IPS-18c (cell line): Measurements from ENCODE around the gene BMPR1B.

Source experiments
- H3K4me3 ChIP-seq: 2 replicates; pipeline ENCODE4 v1.7.0; 2013; ENCODE audit warnings: low read depth, mild to moderate bottlenecking, low read length, moderate library complexity; ENCODE audit not compliant: insufficient read depth
- H3K9me3 ChIP-seq: one replicate; pipeline ENCODE4 v1.6.1; 2013; ENCODE audit warnings: mild to moderate bottlenecking, low read length, moderate library complexity; ENCODE audit not compliant: control insufficient read depth, insufficient read depth

BMPR1B gene

DNA sequence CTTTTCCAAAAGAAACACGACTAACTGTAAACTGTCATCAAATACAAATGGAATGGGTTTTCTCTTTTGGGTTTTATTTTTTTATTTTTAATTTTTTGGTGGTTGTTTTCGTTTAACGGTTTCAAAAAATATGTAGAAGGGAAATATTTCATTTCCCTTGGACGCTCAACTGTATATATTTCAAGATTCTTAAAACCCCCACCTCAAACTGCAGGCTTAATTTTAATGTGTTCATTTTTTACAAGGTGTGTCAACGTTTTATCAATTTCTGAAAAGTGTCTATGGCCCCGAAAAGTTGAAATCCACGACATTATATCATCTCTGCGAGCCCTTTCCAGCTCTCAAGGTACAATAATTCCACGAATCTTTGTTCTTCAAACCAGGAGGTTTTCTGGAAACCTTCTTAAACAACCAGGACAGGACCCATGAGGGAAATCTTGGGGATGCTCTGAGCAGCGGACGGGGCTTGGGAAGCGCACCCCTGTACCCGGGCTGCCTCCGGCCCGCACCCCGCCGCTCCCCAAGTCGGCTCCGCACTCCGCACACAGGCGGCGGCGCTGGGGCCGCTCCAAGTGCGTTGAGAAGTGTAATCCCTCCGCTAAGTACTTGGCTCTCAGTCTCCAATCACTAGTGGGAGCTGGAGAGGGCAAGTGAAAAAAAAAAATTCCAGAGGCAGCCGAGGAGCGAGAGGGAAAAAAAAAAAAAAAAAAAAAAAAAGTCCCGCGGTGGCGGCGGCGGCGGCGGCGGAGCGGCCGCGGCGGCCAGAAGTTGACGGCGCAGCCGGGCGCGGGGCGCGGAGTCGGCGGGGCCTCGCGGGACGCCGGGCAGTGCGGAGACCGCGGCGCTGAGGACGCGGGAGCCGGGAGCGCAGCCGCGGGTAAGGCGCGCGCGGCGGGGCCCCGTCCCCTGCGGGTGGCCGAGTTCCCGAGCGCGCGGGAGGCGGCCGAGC, at the start of gene BMPR1B:
Gene BMPR1B, plus strand, starts transcription at position 764 of the 949 bp plus-strand sequence. CDS start 346,470 bp downstream, outside the sequence.
- Histone ChIP-seq H3K4me3 (peak within 1 kb of the TSS; percentile 63), H3K9me3 (no peaks in the 10 kb centered on the region)

DNA sequence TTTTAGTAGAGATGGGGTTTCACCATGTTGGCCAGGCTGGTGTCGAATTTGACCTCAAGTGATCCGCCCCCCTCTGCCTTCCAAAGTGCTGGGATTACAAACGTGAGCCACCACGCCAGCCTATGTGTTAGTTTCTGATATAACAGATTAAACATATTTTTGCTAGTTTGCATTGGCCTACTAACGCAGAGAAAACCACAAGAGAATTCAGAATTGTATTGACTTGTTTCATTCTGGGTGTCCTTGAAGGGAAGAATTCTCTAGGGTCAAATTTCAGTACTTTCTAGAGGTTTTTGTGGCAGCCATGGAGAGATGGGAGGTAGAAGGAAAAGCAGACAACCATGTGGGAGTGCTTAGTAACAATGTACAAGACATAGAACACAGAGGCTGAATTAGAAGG, 46.1 kb upstream of the BMPR1B start:
- Histone ChIP-seq H3K9me3 (no peaks in the 10 kb centered on the region), H3K4me3 (no peak overlapping the region)

GRCh38 chr4:94714365-94715160, 43.2 kb upstream of the BMPR1B start:
- H3K9me3 ChIP-seq, result no peaks in the 10 kb centered on the region
- H3K4me3 ChIP-seq, result no peak overlapping the region

- no peak overlapping the region for H3K4me3 ChIP-seq
- no peaks in the 10 kb centered on the region for H3K9me3 ChIP-seq
Measured at GRCh38 chr4:94715726-94716125, 42.0 kb upstream of the BMPR1B start.

GRCh38 chr4:94721310-94721709, 36.4 kb upstream of the BMPR1B start:
- Histone ChIP-seq H3K9me3 (no peaks in the 10 kb centered on the region), H3K4me3 (no peak overlapping the region)

- no peak overlapping the region for H3K4me3 ChIP-seq
- H3K9me3 ChIP-seq, result no peaks in the 10 kb centered on the region
Measured at GRCh38 chr4:94722270-94722669, 35.5 kb upstream of the BMPR1B start.

DNA sequence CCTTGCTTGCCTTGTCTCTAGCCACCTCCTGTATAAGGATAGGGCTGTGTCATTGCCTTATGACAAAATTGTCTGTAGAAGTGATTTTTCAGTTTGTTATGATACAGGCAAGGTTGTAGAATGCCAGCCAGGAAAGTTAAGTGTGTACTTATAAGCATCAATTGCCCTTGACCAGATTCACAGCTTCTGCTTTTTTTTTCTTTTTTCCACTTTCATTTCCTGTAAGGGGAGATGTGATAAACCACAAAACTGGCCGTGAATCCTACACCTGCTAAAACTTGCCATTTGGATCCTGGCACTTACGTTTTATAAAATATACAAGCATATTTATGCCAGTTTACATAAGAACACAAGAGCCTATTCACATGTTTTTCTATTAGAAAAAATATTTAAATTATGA, 35.0 kb upstream of the BMPR1B start:
- H3K9me3 ChIP-seq, result no peaks in the 10 kb centered on the region
- H3K4me3 ChIP-seq, result no peak overlapping the region

- Histone ChIP-seq H3K4me3 (no peak overlapping the region), H3K9me3 (no peaks in the 10 kb centered on the region)
Measured at GRCh38 chr4:94724016-94724790, 33.6 kb upstream of the BMPR1B start.

DNA sequence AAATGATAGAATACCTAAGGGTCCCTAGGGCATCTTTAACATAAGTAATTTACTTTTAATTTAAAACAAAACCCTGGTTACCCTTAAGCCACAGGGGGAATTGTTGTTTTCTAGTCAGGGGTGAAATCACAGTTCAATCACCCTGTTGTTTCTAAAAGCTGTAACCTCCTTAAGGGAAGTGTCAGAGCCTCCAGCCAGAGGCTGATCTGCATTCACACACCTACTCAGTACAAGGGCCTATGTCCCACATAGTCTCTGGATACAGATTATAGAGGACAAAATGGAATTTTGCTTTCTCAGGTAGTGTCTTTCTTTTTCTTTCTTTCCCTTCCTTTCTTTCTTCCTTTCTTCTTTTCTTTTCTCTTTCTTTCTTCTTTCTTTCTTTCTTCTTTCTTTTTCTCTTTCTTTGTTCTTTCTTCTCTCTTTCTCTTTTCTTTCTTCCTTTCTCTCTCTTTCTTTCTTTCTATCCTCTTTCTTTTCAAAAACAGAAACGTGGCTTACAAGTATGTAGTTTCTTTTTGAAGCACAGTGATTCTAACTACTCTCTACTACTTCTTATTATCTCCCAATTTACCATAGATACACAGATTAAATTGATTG, 31.1 kb upstream of the BMPR1B start:
- Histone ChIP-seq H3K9me3 (no peaks in the 10 kb centered on the region), H3K4me3 (no peak overlapping the region)

DNA sequence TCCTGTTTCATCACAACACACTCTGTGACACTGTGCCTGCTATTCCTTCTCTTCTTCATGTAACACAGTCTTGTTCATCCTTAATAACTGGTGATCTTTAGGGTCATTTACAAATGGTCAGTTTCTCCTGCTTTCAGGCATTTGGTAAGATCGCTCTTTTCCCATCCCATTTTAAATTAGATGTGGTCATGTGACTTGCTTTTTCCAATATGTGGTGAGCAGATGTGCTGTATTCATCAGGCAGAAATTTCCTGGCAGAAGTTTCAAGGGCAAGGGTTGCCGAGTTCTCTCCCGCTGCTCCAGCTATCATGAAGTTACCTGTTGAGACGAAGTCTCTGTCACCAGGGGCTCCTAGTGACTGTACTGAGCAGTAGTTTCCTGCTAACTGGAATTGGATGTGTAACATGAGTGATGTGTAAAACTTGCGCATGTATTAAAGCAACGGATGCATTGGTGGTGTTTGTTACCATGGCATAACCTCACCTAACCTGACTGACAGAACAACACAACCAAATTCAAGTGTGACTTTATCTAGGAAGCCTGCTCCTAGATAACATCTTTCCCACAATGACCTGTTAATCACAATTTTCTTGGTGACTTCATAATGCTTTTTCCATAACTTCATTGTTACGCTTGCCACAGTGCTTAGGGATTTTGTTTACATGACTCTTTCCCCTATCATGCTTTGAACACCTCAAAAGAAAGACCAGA, 29.5 kb upstream of the BMPR1B start:
- H3K9me3 ChIP-seq, result no peaks in the 10 kb centered on the region

GRCh38 chr4:94732358-94732698, 25.4 kb upstream of the BMPR1B start:
- no peak overlapping the region for H3K4me3 ChIP-seq
- no peaks in the 10 kb centered on the region for H3K9me3 ChIP-seq

More for the DNA sequence above, 29.5 kb upstream of the BMPR1B start:
- no peak overlapping the region for H3K4me3 ChIP-seq

DNA sequence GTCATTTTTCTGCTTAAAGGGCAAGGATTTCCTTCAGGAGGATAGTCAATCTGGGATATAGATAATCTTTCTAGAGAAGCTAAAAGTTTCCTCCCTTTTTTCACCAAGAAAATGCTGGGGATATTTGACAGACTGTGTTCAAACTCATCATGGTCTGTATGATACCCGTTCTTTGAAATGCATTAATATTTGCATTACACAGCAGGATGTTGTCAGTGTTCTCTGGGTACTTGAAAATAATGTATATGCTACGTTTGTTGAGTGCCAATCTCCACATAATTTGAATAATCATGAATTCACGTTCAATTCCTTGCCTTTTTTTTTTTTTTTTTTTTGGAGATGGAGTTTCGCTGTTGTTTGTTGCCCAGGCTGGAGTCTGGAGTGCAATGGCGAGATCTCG, 18.0 kb upstream of the BMPR1B start:
- no peak overlapping the region for H3K4me3 ChIP-seq
- no peaks in the 10 kb centered on the region for H3K9me3 ChIP-seq

- Histone ChIP-seq H3K4me3 (no peak overlapping the region), H3K9me3 (no peaks in the 10 kb centered on the region)
Measured at GRCh38 chr4:94741304-94741703, 16.5 kb upstream of the BMPR1B start.

GRCh38 chr4:94743838-94744237, 13.9 kb upstream of the BMPR1B start:
- Histone ChIP-seq H3K4me3 (no peak overlapping the region), H3K9me3 (no peaks in the 10 kb centered on the region)

GRCh38 chr4:94744850-94745249, 12.9 kb upstream of the BMPR1B start:
- Histone ChIP-seq H3K4me3 (no peak overlapping the region), H3K9me3 (no peaks in the 10 kb centered on the region)

- H3K4me3 ChIP-seq, result no peak overlapping the region
- H3K9me3 ChIP-seq, result no peaks in the 10 kb centered on the region
Measured at GRCh38 chr4:94746746-94747145, 11.0 kb upstream of the BMPR1B start.
